ENCODE measurements around the gene MTFR1L. TPM values are rescaled to one million over a fixed set of nuclear protein-coding genes. Genes with fewer than 3 reads are reported as not detected.

MTFR1L gene
- total RNA-seq, 1 experiment from 2014 or later = 32.5 TPM

DNA sequence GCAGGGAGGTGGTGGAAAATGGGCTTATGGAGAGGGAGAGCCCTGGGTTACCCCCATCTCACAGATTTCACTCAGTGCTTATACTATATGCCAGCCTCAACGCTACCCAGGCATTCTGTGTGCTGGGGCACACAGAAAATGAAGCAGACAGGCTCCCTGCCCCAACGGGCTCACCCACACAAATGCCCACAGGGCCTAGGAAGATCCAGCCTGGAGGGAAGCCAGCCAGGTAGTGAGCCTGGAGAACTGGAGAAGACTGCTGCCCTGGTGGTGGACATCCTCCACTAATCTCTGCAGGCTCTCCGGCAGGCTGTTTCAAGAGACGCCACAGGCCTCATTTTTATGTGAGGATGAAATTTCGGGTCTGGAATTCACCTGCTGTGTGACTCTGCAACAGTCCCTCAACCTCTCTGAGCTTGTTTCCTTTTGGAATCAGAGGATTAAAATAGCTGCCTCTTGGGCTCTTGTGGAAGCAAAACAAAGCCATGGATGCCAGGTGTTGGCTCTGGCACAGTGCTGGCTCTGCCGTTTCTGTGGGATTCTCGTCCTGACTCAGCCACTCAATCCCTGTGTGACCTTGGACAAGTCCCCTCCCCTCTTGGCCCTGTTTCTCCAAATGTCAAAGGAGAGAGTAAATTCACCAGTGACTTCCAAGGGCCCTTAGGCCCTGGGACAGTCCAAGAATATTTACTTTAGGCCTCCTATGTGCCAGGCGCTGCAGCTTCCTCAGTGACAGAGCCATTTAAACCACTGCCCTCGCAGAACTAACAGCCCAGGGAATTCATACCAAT, 52.1 kb downstream of the MTFR1L start:
- Histone ChIP-seq H3K23ac (ENCODE audit: insufficient read length, low read depth, low read length) (no peak overlapping the region), H3K4me1 (ENCODE audit: insufficient read depth, low read length) (peaks cover 2% of the 10 kb centered on the region; the same call in 1 of the 2 replicates), H3K4me2 (ENCODE audit: insufficient read depth, insufficient read length, low read length) (peak overlapping the region; percentile 13), H3K79me1 (ENCODE audit: insufficient read depth, low read depth, low read length, poor library complexity, severe bottlenecking) (no peaks in the 10 kb centered on the region), H2AFZ (ENCODE audit: low read length) (no peak overlapping the region), H2BK15ac (ENCODE audit: low read depth, low read length) (no peak overlapping the region), H3K4ac (ENCODE audit: low read depth, low read length) (no peak overlapping the region), H2AK5ac (ENCODE audit: insufficient read length, low read length) (no peak overlapping the region), H4K5ac (ENCODE audit: insufficient read length, low read depth, low read length) (no peak overlapping the region), H4K8ac (replicated peaks; ENCODE audit: insufficient read length, low read depth, low read length) (no peak overlapping the region), H2BK5ac (ENCODE audit: insufficient read length, low read length) (no peak overlapping the region), H3K27ac (ENCODE audit: insufficient read length, low read depth, low read length) (no peak overlapping the region), H3K79me2 (ENCODE audit: insufficient read depth, low read length) (no peaks in the 10 kb centered on the region), H3K14ac (ENCODE audit: insufficient read depth, low read length) (no peak overlapping the region), H3K9me3 (ENCODE audit: control insufficient read depth, low read depth, low read length) (no peaks in the 10 kb centered on the region), H3K23me2 (ENCODE audit: insufficient read length, low read depth, low read length, poor library complexity, severe bottlenecking) (peaks cover 7% of the 10 kb centered on the region), H4K20me1 (ENCODE audit: control insufficient read depth, insufficient read depth, insufficient read length) (no peaks in the 10 kb centered on the region), H2BK120ac (ENCODE audit: low read depth, low read length, poor library complexity, severe bottlenecking) (no peak overlapping the region), H3K27me3 (ENCODE audit: insufficient read depth, low read length) (no peaks in the 10 kb centered on the region; the same call in 1 of the 2 replicates), H3K9ac (ENCODE audit: extremely low read depth, insufficient read length, low read length) (no peak overlapping the region), H2BK12ac (ENCODE audit: insufficient read length, low read depth, low read length) (no peak overlapping the region), H4K91ac (ENCODE audit: insufficient read length, low read depth, low read length) (no peak overlapping the region), H3K56ac (ENCODE audit: insufficient read length, low read depth, low read length) (no peak overlapping the region), H3K18ac (ENCODE audit: insufficient read length, low read depth, low read length) (no peak overlapping the region), H2BK20ac (ENCODE audit: low read depth, low read length, poor library complexity, severe bottlenecking) (no peak overlapping the region), H3T11ph (ENCODE audit: low read length) (no peak overlapping the region)
- no peaks in the 10 kb centered on the region for H3K36me3 Mint-ChIP-seq (ENCODE audit: insufficient read depth in 1 of 3, low read depth in 3 of 3)
- DNase-seq = no peak
- no peak overlapping the region for H3K4me3 Mint-ChIP-seq
- no peaks in the 10 kb centered on the region for H3K9me3 Mint-ChIP-seq
- H3K4me1 Mint-ChIP-seq = peaks cover 35 to 45% of the 10 kb centered on the region in 2 experiments
- no CpG with 5 or more reads among the region's 9 CpGs for WGBS (ENCODE audit: extremely low coverage, insufficient read length, low lambda C conversion rate)
- H3K27ac Mint-ChIP-seq = no peak overlapping the region
- TF ChIP-seq, protein P1, sequence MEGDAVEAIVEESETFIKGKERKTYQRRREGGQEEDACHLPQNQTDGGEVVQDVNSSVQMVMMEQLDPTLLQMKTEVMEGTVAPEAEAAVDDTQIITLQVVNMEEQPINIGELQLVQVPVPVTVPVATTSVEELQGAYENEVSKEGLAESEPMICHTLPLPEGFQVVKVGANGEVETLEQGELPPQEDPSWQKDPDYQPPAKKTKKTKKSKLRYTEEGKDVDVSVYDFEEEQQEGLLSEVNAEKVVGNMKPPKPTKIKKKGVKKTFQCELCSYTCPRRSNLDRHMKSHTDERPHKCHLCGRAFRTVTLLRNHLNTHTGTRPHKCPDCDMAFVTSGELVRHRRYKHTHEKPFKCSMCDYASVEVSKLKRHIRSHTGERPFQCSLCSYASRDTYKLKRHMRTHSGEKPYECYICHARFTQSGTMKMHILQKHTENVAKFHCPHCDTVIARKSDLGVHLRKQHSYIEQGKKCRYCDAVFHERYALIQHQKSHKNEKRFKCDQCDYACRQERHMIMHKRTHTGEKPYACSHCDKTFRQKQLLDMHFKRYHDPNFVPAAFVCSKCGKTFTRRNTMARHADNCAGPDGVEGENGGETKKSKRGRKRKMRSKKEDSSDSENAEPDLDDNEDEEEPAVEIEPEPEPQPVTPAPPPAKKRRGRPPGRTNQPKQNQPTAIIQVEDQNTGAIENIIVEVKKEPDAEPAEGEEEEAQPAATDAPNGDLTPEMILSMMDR (conservative IDR thresholded peaks at IDR 0.05) = no peak
- H3K27me3 Mint-ChIP-seq (ENCODE audit: low read depth) = peaks cover 11% of the 10 kb centered on the region
